Measurements from ENCODE around the gene MAT2B. TPM values are rescaled to one million over a fixed set of nuclear protein-coding genes. Genes with fewer than 3 reads are reported as not detected.
A peak's percentile ranks its signal among the peaks of the same experiment; 100 is the strongest.

Gene MAT2B
- total RNA-seq = 88.9 TPM
- 100 to 1,000 TPM; 362 to 444 (median 424) TPM for polyA plus RNA-seq

GRCh38 chr5:163505368-163506094 is at the start of gene MAT2B:
TSS of gene MAT2B (plus strand) at chr5:163505619. CDS start at chr5:163505687, 68 bp downstream.
- Histone ChIP-seq H3K27ac (ENCODE audit: insufficient read depth, low read length, poor library complexity, severe bottlenecking) (peak within 1 kb of the TSS; percentile 99), H3K9me3 (ENCODE audit: control insufficient read depth in 2 of 2, low read length in 2 of 2) (no peaks in the 10 kb centered on the region), H3K36me3 (ENCODE audit: control insufficient read depth, insufficient read depth, low read length) (no peaks in the 10 kb centered on the region), H3K27me3 (ENCODE audit: control insufficient read depth, insufficient read depth, low read length) (no peaks in the 10 kb centered on the region), H3K4me1 (ENCODE audit: control insufficient read depth, insufficient read depth, low read length, poor library complexity, severe bottlenecking) (peaks cover 58% of the 10 kb centered on the region), H3K4me3 (ENCODE audit: low read depth, low read length) (peak within 1 kb of the TSS; percentile 96)
- Mint-ChIP-seq H3K27ac (peak within 1 kb of the TSS; percentile 99 to 100 (median 100)), H3K36me3 (peaks cover 4% of the 10 kb centered on the region), H3K4me1 (peaks cover 11 to 56% (median 46%) of the 10 kb centered on the region in 4 donors), H3K4me3 (peak within 1 kb of the TSS; percentile 94 to 99 (median 96)), H3K27me3 (no peaks in the 10 kb centered on the region), H3K9me3 (no peaks in the 10 kb centered on the region)
- ATAC-seq (ENCODE audit: low read depth in 2 of 2) (peak; percentile 91 to 94), DNase-seq (peak; percentile 94 to 99 (median 96))

GRCh38 chr5:163456029-163456589 is 49.3 kb upstream of the MAT2B start:
- peaks cover 32% of the 10 kb centered on the region for H3K4me1 ChIP-seq (ENCODE audit: control insufficient read depth, insufficient read depth, low read length, poor library complexity, severe bottlenecking)
- H3K27ac Mint-ChIP-seq = peak overlapping the region in 1 of 3 donors; percentile 66
- peaks cover 13 to 45% (median 32%) of the 10 kb centered on the region in 4 donors for H3K4me1 Mint-ChIP-seq
- no peak overlapping the region for H3K4me3 ChIP-seq (ENCODE audit: low read depth, low read length)
- ATAC-seq (ENCODE audit: low read depth in 2 of 2) (no peak), DNase-seq (no peak)
- peaks cover 9% of the 10 kb centered on the region for H3K27me3 Mint-ChIP-seq
- H3K27me3 ChIP-seq (ENCODE audit: control insufficient read depth, insufficient read depth, low read length) = no peaks in the 10 kb centered on the region
- H3K4me3 Mint-ChIP-seq = peak overlapping the region in 2 of 4 donors; percentile 9 to 31
- H3K36me3 Mint-ChIP-seq = peaks cover 18% of the 10 kb centered on the region
- no peak overlapping the region for H3K27ac ChIP-seq (ENCODE audit: insufficient read depth, low read length, poor library complexity, severe bottlenecking)
- H3K9me3 Mint-ChIP-seq = no peaks in the 10 kb centered on the region
- H3K36me3 ChIP-seq (ENCODE audit: control insufficient read depth, insufficient read depth, low read length) = peaks cover 25% of the 10 kb centered on the region
- H3K9me3 ChIP-seq (ENCODE audit: control insufficient read depth in 2 of 2, low read length in 2 of 2) = no peaks in the 10 kb centered on the region

- Mint-ChIP-seq H3K27me3 (peaks cover 9% of the 10 kb centered on the region), H3K4me3 (peak overlapping the region in 1 of 4 donors; percentile 9), H3K36me3 (peaks cover 18% of the 10 kb centered on the region), H3K9me3 (no peaks in the 10 kb centered on the region), H3K27ac (peak overlapping the region in 2 of 3 donors; percentile 36 to 92), H3K4me1 (peaks cover 17 to 51% (median 36%) of the 10 kb centered on the region in 4 donors)
- Histone ChIP-seq H3K9me3 (ENCODE audit: control insufficient read depth in 2 of 2, low read length in 2 of 2) (no peaks in the 10 kb centered on the region), H3K4me1 (ENCODE audit: control insufficient read depth, insufficient read depth, low read length, poor library complexity, severe bottlenecking) (peaks cover 36% of the 10 kb centered on the region), H3K27me3 (ENCODE audit: control insufficient read depth, insufficient read depth, low read length) (no peaks in the 10 kb centered on the region), H3K36me3 (ENCODE audit: control insufficient read depth, insufficient read depth, low read length) (peaks cover 25% of the 10 kb centered on the region), H3K4me3 (ENCODE audit: low read depth, low read length) (no peak overlapping the region), H3K27ac (ENCODE audit: insufficient read depth, low read length, poor library complexity, severe bottlenecking) (no peak overlapping the region)
- DNase-seq = no peak
- no peak for ATAC-seq (ENCODE audit: low read depth in 2 of 2)
These were observed 48.6 kb upstream of the MAT2B start for GRCh38 chr5:163456840-163457239.

GRCh38 chr5:163458778-163459385 is 46.5 kb upstream of the MAT2B start:
- peak overlapping the region; percentile 90 for H3K4me3 ChIP-seq (ENCODE audit: low read depth, low read length)
- peak overlapping the region; percentile 97 for H3K27ac ChIP-seq (ENCODE audit: insufficient read depth, low read length, poor library complexity, severe bottlenecking)
- H3K9me3 ChIP-seq (ENCODE audit: control insufficient read depth in 2 of 2, low read length in 2 of 2) = no peaks in the 10 kb centered on the region
- Mint-ChIP-seq H3K27ac (peak overlapping the region; percentile 98 to 100 (median 100)), H3K27me3 (peaks cover 9% of the 10 kb centered on the region), H3K4me1 (peaks cover 18 to 65% (median 44%) of the 10 kb centered on the region in 4 donors), H3K4me3 (peak overlapping the region; percentile 95 to 99 (median 98)), H3K36me3 (peaks cover 18% of the 10 kb centered on the region), H3K9me3 (no peaks in the 10 kb centered on the region)
- H3K4me1 ChIP-seq (ENCODE audit: control insufficient read depth, insufficient read depth, low read length, poor library complexity, severe bottlenecking) = peaks cover 52% of the 10 kb centered on the region
- ATAC-seq (ENCODE audit: low read depth in 2 of 2) (no peak), DNase-seq (peak in 1 of 3 donors; percentile 31)
- peaks cover 15% of the 10 kb centered on the region for H3K36me3 ChIP-seq (ENCODE audit: control insufficient read depth, insufficient read depth, low read length)
- H3K27me3 ChIP-seq (ENCODE audit: control insufficient read depth, insufficient read depth, low read length) = no peaks in the 10 kb centered on the region

GRCh38 chr5:163459462-163459818 is 46.0 kb upstream of the MAT2B start:
- Histone ChIP-seq H3K9me3 (ENCODE audit: control insufficient read depth in 2 of 2, low read length in 2 of 2) (no peaks in the 10 kb centered on the region), H3K4me1 (ENCODE audit: control insufficient read depth, insufficient read depth, low read length, poor library complexity, severe bottlenecking) (peaks cover 52% of the 10 kb centered on the region), H3K36me3 (ENCODE audit: control insufficient read depth, insufficient read depth, low read length) (peaks cover 13% of the 10 kb centered on the region), H3K4me3 (ENCODE audit: low read depth, low read length) (peak overlapping the region; percentile 90), H3K27ac (ENCODE audit: insufficient read depth, low read length, poor library complexity, severe bottlenecking) (peak overlapping the region; percentile 97), H3K27me3 (ENCODE audit: control insufficient read depth, insufficient read depth, low read length) (no peaks in the 10 kb centered on the region)
- Mint-ChIP-seq H3K27me3 (peaks cover 9% of the 10 kb centered on the region), H3K36me3 (peaks cover 18% of the 10 kb centered on the region), H3K9me3 (no peaks in the 10 kb centered on the region), H3K4me1 (peaks cover 18 to 65% (median 44%) of the 10 kb centered on the region in 4 donors), H3K27ac (peak overlapping the region; percentile 98 to 100 (median 100)), H3K4me3 (peak overlapping the region; percentile 95 to 99 (median 98))
- ATAC-seq (ENCODE audit: low read depth in 2 of 2) (no peak), DNase-seq (peak in 1 of 3 donors; percentile 47)

- Histone ChIP-seq H3K27ac (ENCODE audit: insufficient read depth, low read length, poor library complexity, severe bottlenecking) (peak within 1 kb of the TSS; percentile 97), H3K9me3 (ENCODE audit: control insufficient read depth in 2 of 2, low read length in 2 of 2) (no peaks in the 10 kb centered on the region), H3K27me3 (ENCODE audit: control insufficient read depth, insufficient read depth, low read length) (no peaks in the 10 kb centered on the region), H3K4me1 (ENCODE audit: control insufficient read depth, insufficient read depth, low read length, poor library complexity, severe bottlenecking) (peaks cover 52% of the 10 kb centered on the region), H3K36me3 (ENCODE audit: control insufficient read depth, insufficient read depth, low read length) (peaks cover 8% of the 10 kb centered on the region), H3K4me3 (ENCODE audit: low read depth, low read length) (peak within 1 kb of the TSS; percentile 90)
- ATAC-seq (ENCODE audit: low read depth in 2 of 2) (peak; percentile 86 to 89), DNase-seq (peak; percentile 91 to 99 (median 98))
- peak within 1 kb of the TSS; percentile 95 to 99 (median 98) for H3K4me3 Mint-ChIP-seq
- H3K4me1 Mint-ChIP-seq = peaks cover 19 to 63% (median 40%) of the 10 kb centered on the region in 4 donors
- H3K36me3 Mint-ChIP-seq = peaks cover 13% of the 10 kb centered on the region
- no peaks in the 10 kb centered on the region for H3K9me3 Mint-ChIP-seq
- H3K27ac Mint-ChIP-seq = peak within 1 kb of the TSS; percentile 98 to 100 (median 100)
- peaks cover 9% of the 10 kb centered on the region for H3K27me3 Mint-ChIP-seq
These were observed 45.4 kb upstream of the MAT2B start, which contains the start of gene NUDCD2 for GRCh38 chr5:163459819-163460561. TSS of gene NUDCD2 (minus strand) at chr5:163460102. CDS start at chr5:163460050, 52 bp downstream.

- peak within 1 kb of the TSS; percentile 90 for H3K4me3 ChIP-seq (ENCODE audit: low read depth, low read length)
- no peaks in the 10 kb centered on the region for H3K27me3 ChIP-seq (ENCODE audit: control insufficient read depth, insufficient read depth, low read length)
- H3K4me1 ChIP-seq (ENCODE audit: control insufficient read depth, insufficient read depth, low read length, poor library complexity, severe bottlenecking) = peaks cover 52% of the 10 kb centered on the region
- H3K4me1 Mint-ChIP-seq = peaks cover 17 to 60% (median 38%) of the 10 kb centered on the region in 4 donors
- DNase-seq (no peak), ATAC-seq (ENCODE audit: low read depth in 2 of 2) (no peak)
- H3K36me3 Mint-ChIP-seq = peaks cover 9% of the 10 kb centered on the region
- H3K36me3 ChIP-seq (ENCODE audit: control insufficient read depth, insufficient read depth, low read length) = peaks cover under 1% of the 10 kb centered on the region
- H3K9me3 ChIP-seq (ENCODE audit: control insufficient read depth in 2 of 2, low read length in 2 of 2) = no peaks in the 10 kb centered on the region
- peak within 1 kb of the TSS; percentile 98 to 100 (median 100) for H3K27ac Mint-ChIP-seq
- peak within 1 kb of the TSS; percentile 97 for H3K27ac ChIP-seq (ENCODE audit: insufficient read depth, low read length, poor library complexity, severe bottlenecking)
- peak within 1 kb of the TSS; percentile 95 to 99 (median 98) for H3K4me3 Mint-ChIP-seq
- no peaks in the 10 kb centered on the region for H3K9me3 Mint-ChIP-seq
- H3K27me3 Mint-ChIP-seq = peaks cover 9% of the 10 kb centered on the region
These were observed 44.8 kb upstream of the MAT2B start, which contains the start of gene HMMR for GRCh38 chr5:163460562-163461171. TSS of gene HMMR (plus strand) at chr5:163460632. CDS start at chr5:163460693, 61 bp downstream.
